Suppressor macrophage treated with lipopolysaccharide for 4 hours (primary cell): ENCODE measurements around the gene PTPRN2.

ENCODE experiments used
- DNase-seq: peaks from one replicate; pipeline ENCODE4 v3.0.0-alpha.2; 2020

PTPRN2 gene

DNA sequence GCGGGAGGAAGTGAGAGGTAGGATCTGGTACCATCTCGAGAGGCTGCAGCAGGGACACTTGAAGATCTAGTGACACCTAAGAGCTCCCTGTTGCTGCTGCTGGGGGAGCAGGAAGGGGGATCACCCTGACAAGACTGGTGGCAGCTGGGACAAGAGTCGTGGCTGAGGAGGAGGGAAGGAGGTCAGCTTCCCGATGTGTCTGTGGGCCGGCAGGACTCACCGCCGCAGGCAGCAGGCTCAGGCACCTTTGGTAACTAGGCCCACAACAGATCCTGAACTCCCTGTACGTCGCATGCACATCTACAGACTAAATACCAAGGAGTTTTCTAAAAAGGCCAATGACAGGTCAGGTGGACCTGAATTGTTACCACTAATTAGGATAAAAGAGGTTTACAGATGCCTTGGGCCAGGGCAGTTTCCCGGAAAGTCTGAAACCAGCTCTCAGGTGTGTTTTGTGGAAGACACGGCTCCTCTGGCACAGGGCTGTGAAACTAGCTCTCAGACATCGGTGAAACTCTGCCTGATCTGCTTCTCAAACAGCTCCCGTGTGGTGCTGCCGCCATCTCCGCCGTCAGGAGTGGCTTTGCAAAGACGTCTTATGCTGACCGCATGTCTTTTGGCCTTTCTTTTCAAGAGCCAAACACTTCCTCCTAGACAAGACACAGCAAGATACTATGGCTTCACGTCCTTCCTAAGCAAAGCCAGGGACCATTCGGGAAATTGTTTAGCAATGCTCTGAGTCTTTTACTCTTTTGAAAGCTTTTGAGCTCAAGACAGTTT, 609.7 kb downstream of the PTPRN2 start:
- DNase-seq: no peak

DNA sequence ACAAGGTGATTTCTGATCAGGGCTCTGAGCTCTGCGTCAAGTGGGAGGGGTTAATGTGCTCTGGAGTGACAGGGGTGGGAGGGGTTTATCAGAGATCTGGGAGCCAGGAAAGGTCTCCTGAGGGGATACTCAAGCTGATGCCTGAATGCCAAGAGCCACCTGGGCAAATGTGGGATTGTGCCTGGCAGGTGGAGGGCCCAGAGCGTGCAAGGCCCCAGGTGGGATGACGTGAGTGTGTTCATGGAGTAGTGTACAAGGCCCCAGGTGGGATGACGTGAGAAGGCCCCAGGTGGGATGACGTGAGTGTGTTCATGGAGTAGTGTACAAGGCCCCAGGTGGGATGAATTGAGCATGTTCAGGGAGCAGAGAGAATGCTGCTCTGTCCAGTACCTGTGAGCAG, 610.3 kb downstream of the PTPRN2 start:
- no peak for DNase-seq

DNA sequence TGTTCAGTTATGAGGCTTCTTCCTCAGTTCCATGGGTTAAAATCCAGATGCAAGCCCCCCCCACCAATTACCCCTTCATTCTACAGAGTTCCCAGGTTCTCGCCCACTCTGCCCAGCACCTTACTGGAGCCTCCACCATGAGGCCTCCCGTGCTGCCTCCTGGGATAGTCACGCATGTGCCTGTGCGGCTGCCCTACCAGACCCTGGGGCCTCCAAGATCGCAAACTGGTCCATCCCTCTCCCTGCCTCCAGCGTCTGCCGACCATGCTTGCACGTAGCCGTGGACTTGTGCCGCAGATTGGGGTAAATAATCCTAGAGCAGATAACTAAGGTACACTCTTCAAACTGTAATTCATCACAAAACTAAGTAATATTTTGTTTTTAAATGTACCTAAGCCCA, 611.2 kb downstream of the PTPRN2 start:
- DNase-seq: no peak

DNA sequence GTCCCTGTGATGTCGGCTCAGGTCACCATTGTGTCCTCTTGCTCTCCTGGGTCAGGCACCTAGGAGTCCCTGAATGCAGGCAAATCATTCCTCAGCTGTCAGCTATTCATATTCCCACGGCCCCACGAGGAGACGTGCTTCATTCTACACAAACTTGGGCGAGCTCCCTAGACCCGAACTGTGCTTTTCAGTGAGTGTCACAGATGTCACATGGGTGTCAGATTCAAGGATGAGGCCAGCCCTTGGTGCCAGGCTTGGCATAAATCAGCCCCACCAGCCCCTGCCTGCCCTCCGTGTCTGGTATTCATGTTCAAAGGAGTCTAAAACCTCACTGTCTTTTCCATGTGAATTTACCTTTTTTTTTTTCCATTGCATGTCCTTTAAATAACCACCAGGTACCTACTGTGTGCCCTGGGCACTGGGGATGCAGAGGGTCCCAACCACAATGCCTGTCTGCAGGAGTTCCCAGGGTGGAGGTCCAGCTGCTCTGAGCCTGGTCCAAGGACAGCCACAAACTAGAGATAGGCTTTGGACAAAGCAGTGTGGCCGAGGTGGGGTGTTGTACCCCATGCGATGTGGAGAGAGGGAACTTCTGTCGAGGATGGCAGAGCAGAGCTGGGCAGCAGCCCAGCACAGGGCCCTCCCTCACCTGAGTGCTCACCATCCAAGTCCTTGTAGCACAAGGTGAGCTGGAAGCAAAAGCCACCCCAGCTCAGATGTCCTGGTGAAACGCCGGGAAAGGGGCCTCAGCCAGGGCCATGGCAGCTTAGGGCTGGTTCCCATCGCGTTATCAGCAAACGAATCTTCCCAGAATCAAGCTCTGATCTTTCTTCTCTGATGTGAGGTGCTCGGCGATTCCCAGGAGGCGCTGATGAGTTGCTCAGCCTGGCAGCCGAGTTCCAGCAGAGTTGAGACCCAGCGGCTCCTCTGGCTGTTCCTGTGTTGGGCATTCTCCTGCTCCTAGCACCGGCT, 611.9 kb downstream of the PTPRN2 start:
- DNase-seq: no peak

DNA sequence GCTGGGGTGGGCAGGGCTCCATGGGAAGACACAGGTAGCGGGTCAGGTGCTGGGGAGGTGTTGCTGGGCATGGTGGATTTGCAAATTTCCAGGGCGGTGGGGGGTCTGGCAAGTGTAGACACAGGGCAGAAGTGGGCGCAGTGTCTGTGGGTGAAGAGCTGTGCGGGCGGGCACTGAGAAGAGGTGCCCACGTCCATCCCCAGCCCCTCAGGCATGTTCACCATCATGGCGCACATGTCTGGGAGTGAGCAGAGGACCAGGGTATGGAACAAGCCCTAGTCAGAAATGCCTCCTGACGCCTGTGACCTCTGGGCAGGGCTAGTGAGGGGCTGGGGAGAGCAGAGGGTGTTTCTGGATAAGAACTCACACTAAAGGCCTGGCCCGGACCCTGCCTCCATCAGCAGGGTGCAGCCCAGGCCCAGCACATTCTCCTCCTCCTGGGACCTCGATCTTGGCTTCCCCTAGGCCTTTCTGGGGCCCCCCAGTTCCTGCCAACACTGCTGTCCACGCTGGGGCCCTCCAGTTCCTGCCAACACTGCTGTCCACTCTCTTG, 612.9 kb downstream of the PTPRN2 start:
- no peak for DNase-seq

DNA sequence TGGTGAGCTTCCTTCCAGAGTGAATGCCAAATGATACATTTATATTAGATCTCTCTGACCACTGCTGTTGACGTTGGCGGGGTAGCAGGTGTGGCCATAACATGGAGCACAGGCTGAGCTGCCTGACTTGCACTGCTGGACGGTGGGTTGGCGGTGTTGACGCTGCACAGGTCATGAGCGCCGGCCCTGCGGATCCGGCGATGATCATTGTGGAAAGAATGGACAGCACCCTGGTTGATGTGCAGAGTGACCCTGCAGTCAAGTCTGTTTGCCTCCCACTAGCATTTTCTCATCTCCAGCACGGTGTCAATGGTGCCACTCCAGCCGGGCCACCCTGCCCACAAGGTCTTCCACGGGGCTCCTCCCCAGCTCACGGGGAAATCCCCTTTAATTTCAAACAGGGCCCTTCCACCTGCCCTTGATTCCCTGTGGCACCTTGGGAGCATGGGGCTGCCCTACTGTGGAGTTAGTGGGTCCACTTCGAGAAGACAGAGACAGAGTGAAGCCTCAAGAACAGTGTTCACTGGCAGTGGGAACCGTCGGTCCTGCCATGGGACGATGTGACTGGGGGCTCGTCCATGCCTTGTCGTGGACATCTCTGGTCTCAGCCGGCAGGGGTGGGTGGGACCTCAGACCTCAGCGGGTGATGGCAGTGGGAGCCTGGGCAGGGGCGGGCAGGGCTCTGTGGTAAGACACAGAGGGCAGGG, 613.5 kb downstream of the PTPRN2 start:
- DNase-seq: no peak

DNA sequence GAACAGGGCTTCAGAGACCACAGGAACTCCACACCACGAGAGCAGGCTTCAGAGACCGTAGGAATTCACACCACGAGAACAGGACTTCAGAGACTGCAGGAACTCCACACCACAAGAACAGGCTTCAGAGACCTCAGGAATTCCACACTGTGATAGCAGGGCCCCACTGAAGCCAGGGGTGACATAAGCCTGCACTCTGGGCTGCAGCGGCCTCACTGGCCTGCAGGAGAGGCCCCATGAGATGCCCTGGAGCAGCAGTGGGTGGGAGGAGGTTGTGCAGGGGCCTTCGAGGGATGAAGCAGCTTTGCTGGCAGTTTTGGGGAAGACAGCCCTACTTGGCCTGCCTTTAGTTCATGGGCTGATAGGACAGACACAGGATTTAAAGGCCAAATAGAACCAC, 614.7 kb downstream of the PTPRN2 start:
- no peak for DNase-seq

DNA sequence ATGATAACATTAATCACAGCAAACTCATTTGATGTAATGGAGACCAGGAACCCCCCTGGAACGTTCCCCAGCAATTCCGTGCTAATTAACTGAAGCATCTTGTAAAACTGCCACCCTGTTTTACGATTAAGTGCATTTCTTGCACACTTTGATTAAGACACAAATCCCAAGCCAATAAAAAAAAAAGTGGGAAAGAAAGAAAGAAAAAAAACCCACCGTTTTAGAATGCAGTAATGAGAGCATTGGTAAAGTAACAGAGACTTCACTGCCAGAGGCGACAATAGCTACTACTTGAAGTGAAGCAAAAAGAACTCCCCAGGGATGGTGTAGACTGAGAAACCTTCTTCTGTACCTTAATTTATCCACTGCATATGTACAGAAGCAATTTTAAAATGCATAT, 616.1 kb downstream of the PTPRN2 start:
- DNase-seq: no peak

DNA sequence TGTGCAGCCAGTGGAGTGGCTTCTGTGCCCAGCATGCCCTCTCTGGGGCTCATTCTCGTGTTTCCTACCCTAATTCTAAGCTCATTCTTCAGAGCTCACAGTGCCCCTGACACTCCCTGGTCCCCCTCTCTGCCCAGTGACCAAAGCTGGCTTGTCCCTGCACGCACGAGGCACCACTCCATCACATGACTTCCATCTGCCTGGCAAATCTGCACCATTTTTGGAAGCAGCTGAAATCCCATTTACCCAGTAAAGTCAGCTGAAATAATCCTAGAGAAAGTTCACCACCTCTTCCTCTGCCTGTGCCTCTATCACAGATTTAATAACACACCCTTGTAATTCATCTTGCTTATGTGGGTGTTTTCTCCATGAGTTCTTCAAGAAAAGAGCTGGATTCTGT, 616.9 kb downstream of the PTPRN2 start:
- no peak for DNase-seq

DNA sequence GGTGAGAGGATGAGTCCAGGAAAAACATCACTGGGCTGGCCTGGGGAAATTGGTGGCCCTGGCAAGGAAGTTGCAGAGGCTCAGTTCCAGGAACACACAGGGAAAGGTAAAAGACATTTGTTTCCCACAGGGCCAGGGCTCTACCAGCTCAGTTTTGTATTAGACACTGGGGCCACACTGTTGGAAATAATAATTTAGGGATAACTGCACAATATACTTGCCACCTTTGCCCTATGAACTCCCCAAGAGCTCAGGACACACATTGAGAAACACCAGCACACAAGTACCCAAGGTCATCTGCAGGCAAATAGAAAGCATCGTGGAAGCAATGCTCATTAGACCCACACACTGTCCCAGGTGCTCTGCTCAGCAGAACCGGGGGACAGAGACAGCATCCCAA, 617.6 kb downstream of the PTPRN2 start:
- no peak for DNase-seq

DNA sequence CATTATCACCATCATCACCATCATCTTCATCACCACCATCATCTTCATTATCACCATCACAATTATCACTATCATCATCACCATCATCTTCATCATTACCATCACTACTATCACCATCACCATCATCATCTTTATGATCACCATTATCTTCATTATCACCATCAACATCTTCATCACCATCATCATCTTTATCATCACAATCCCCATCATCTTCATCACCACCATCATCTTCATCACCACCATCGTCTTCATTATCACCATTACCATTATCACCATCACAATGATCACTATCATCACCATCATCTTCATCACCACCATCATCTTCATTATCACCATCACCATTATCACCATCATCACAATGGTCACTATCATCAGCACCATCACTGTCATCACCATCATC, 621.1 kb downstream of the PTPRN2 start:
- DNase-seq: no peak

DNA sequence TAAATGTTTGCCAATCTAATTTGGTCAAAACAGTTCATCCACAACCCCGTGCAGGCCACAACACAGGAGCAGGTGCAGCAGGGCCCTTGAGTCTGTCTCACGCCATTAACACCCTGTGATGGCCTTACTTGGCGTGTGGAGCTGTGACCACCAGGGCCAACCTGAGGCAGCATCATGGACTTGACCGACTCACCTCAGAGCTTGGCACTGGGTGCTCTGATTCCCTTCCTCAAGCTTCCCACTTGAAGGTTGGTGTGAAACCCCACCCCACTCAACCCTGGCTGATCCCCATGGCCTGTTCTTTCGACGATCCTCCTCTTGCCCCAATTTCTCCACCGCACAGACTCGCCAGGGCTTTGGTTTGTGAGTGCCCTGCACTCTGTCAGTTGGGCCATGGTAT, 623.1 kb downstream of the PTPRN2 start:
- DNase-seq: no peak

DNA sequence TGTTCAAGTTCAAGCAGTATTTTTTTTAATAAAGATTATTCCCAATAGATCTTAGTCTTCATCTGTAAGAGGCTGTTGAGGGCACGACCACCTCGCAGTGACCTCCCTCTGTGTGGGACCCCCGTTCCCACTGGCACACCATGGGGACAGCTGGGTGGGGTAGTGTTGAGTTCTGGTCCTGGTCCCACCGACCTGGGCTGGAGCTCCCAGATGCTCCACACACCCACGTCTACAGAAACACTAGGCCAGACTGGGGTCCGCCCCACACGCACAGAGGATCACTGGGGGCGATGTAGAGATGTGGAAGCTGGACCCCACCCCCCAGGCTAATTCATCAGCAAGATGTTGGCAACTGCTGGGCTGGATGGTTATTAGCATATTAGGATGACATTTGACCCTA, 623.6 kb downstream of the PTPRN2 start:
- no peak for DNase-seq

DNA sequence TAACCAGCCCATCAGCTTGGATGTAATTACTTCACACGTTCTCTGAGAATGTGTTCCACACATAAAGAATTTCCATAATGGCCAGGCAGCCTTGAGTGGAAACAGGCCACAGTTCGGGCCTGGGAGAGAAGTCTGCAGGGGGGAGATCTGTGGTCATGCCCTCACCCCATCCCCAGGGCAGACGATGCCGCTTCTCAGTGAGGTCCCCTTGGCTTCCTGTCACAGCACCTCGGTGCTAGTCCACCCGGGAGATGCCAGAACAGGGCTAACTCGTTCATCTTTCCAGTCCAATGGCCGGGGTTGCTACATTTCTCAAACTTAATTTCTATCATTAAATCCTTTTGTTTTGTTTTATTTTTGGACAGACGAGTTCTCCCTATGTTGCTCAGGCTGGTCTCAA, 624.1 kb downstream of the PTPRN2 start:
- DNase-seq: no peak

DNA sequence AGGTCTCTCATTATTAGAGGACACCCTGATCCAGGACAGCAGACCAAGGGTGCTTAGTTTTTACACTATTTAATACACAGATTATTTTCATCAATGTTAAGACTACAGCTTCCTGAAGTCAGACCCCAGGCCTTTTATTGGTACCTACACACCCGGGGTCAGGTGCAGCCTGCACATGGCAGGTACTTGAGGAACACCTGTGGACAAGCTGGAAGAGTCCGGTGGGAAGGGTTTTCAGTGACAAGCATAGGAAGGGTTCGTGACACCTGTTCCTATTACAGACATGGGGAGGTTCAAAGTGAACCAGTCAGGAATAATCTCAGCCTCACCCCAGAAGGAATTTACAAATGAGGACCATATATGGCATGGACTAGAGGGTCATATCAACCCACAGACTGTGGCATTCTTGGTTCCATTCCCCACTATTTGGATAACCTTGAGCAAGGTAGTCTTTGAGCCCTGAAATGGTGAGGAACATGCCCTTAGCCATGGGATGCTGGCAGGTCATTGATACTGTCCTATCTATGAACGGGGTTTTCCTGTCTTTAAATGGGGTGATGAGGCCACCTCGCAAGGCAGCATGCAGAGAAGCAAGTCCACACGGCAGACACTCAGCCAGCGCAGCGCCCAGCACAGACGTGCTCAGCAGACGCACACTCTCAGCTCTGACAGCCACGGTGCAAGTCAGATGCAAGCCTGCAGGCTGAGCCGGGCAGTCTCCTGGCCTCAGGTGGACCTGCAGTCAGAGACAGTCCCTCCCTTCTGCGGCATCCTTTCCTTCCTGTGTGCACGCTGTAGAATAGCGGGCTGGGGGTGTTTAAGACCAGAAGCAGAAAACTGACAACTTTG, 624.9 kb downstream of the PTPRN2 start:
- DNase-seq: no peak

DNA sequence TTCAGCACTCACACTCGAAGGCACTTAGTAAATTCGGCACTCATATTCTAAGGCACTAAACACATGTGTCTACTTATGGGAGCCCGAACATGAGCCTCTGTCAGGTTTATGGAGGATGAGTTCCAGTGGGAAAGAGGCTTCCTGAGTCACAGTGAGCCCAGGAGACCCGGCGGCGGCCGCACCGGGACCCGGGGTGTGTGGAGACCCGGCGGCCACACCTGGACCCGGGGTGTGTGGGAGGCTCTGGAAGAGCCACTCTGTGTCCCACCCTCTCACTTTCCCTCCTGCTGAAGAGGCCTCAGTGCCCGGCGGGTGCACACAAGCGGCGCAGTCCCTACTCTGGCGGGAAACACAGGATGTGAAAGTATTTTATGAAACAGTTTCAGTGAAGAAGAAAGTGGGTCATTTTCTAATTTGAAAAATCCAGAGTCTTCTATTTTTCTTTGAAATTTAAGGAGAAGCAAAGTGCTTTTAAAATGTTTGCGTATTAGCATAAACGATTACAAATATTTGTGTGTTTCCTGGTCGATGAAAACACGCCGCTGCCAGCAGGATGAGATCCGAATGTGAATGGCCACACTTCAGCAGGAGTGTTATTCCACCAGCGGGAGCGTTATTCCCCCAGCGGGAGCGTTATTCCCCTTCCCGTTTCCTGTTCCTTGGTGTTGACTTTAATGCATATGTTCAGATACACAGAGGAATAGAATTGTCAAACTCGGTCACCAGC, 625.7 kb downstream of the PTPRN2 start:
- no peak for DNase-seq

DNA sequence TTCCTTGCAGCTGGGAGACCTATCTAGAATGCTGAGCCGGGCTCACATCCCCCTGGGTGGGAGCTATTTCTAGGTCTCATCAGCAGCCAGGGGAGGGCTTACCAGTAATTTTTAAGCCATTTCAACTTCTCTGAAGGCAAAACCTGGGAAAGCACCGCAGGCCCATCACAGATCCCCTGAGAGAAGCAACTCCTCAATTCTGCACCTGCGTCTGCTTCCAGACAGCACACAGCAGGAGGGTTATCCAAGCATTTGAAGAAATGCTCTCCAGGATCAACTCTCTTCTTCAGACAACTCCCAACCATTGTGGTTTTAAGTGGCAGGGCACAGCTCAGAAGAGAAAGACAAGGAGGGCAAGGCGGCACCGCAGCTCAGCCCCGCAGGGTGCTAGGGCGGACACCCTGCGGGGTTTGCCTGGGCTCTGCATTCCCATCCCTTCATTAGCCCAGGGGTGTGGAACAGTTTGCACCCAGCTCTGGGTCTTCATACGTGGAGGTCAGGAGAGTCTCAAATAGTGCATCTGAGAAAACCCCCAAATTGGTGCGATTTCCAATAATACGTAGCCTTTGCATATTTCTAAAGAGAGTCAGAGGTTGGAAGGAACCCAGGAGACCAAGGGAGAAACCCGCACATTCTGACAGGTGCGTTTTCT, 632.1 kb downstream of the PTPRN2 start:
- DNase-seq: no peak

DNA sequence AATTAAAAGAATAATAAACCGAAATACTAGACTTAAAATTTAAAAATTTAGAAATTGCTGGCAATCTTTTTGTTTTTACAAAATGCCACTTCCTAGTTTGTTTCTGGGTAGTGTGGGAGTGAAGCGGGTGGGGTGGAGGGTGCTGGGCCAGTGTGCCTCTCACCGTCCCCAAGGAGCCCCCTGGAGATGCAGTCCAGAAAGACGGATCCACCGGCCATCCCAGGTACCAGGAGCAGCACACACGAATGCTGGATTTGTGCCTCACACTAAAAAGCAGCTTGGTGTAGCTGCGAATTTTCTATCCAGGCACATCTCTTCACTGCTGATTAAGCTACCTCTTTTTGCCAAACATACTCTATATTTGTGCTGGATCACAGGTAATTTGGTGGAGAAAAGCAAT, 632.7 kb downstream of the PTPRN2 start:
- no peak for DNase-seq

DNA sequence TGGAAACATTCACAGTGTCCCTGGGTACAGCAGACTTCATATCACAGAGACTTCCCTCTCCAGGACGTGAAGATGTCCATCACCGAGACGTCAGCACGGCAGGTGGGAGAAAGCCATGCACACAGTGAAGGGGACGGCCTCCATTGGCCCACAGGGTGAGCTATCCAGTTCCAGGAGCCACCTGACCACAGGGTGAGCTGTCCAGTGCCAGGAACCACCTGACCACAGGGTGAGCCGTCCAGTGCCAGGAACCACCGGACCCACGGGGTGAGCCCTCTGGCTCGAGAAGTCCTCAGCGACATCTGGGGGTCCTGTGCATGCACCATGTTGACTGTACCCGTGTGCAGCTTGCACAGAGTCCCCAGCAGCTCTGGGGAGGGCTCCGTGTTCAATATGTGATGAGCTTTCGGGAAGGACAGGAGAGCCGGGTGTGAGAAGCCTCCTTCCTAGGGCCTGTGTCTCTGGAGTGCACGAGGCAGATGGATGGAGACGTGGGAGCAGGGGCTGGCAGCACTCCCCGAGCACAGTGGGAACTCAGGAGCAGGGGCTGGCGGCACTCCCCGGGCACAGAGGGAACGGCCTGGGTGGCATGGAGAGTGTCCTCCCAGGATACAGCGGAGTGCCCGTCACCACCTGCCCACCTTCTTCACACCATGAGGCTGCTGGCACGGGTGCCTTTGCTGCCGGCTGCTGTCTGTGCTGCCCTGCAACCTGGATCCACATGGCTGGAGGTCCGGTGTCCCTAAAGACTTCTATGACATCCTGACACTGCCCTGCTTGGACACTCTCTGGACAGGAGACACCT, 634.6 kb downstream of the PTPRN2 start:
- DNase-seq: no peak

DNA sequence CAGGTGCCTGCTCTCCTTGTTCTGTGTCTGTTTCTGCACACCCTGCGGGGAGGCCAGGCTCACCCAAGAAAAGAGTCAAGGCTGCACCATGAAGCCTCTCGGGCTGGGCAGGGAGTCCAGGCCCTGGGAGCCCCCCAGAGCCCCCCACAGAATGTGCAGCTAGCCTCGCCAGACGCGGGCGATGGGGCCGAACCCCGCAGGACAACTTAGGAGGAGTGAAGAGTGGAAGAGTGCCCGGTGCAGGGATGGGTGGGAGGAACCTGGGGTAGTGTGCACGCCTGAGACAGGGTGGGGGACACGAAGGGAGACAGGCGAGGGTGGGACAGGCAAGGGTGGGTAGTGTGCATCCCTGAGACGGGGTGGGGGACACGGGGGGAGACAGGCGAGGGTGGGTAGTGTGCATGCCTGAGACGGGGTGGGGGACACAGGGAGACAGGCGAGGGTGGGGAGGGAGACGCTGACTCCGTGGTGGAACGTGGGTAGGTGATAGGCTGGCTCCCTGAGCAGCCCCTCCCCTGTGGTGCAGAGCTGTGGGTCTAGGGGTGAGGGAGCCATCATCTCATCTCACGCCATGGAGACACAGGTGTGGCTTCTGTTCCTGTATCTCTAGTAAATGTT, 635.5 kb downstream of the PTPRN2 start:
- DNase-seq: no peak
